Activated CD8-positive, alpha-beta T cell treated with anti-CD3 and anti-CD28 coated beads for 36 hours (primary cell): ENCODE measurements around the gene PDCL2. TPM values are rescaled to one million over a fixed set of nuclear protein-coding genes. Genes with fewer than 3 reads are reported as not detected.

ENCODE experiments used
- ATAC-seq: fragments of 200-7000 bp; cut with Tn5 transposase; one replicate; pipeline ENCODE4 v1.10.0; 2021; ENCODE audit warnings: mild to moderate bottlenecking, moderate library complexity
- CTCF ChIA-PET: fragments of 350-600 bp; sonication (Branson Sonifier 250); formaldehyde crosslinking; loops from one replicate; lab custom pipeline; 2021; ENCODE audit warnings: antibody characterized with exemption; lab: Charles Lee
- POLR2A ChIA-PET: fragments of 350-600 bp; sonication (Branson Sonifier 250); formaldehyde crosslinking; loops from one replicate; lab custom pipeline; 2021; ENCODE audit warnings: antibody characterized with exemption; lab: Charles Lee
- DNase-seq: peaks from one replicate; pipeline ENCODE4 v3.0.0-alpha.2; 2020
- H3K27ac Mint-ChIP-seq: one replicate; pipeline ENCODE4 v1.8.0; 2021; ENCODE audit warnings: mild to moderate bottlenecking, mixed read lengths
- H3K27me3 Mint-ChIP-seq: one replicate; pipeline ENCODE4 v1.8.0; 2021; ENCODE audit warnings: mixed read lengths
- H3K36me3 Mint-ChIP-seq: one replicate; pipeline ENCODE4 v1.8.0; 2021; ENCODE audit warnings: low read depth, mixed read lengths
- H3K4me1 Mint-ChIP-seq: one replicate; pipeline ENCODE4 v1.8.0; 2021; ENCODE audit warnings: low read depth, mixed read lengths
- H3K4me3 Mint-ChIP-seq: one replicate; pipeline ENCODE4 v1.8.0; 2021; ENCODE audit warnings: mild to moderate bottlenecking, moderate library complexity, mixed read lengths
- H3K9me3 Mint-ChIP-seq: one replicate; pipeline ENCODE4 v1.8.0; 2021; ENCODE audit warnings: mixed read lengths
- CTCF ChIP-seq: fragments of 200-600 bp; IDR thresholded peaks from one replicate; pipeline ENCODE4 v1.8.0; 2022; ENCODE audit warnings: antibody characterized with exemption, mild to moderate bottlenecking
- intact Hi-C: fragments of 100-400 bp; cut with micrococcal nuclease; formaldehyde crosslinking; loops from one replicate; pipeline ENCODE4 v1.10.0; 2022
- total RNA-seq, 2 experiments: library from RNA; stranded (reverse); gene quantifications; one replicate each; pipeline ENCODE4 v1.2.3, GENCODE V29; 2021

Gene PDCL2
- total RNA-seq, 2 experiments from 2014 or later, result not detected

DNA sequence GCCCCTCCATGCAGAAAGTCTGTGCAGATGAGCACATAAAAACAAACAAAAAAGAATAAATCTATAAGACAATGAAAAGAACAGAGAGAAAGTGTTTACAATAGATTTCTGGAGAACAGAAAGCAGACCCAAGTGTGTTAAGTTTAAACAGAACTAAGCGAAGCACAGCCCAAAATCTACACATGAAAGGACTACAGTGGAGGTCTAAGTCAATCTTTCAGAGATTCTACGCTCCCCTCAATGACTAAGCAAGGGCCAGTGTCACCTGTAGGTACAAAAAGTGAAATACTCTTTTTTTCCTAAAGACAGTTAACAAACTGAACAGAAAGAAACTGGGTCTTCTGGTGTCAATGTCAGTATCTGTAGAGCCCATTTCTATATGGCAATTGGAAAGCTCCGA, 63.6 kb downstream of the PDCL2 start:
- Mint-ChIP-seq H3K4me1 (peaks cover 10% of the 10 kb centered on the region), H3K4me3 (no peak overlapping the region), H3K27ac (no peak overlapping the region), H3K36me3 (peaks cover 40% of the 10 kb centered on the region), H3K27me3 (no peaks in the 10 kb centered on the region), H3K9me3 (peaks cover 22% of the 10 kb centered on the region)
- ChIA-PET POLR2A (interaction anchor here (1.1 kb wide), 1 partner anchor 21 kb away, joined by 3 read pairs; no protein-coding TSS in a partner anchor), CTCF (interaction anchor here (0.6 kb wide), 1 partner anchor 16 kb away, joined by 3 read pairs; no protein-coding TSS in a partner anchor)
- no peak for DNase-seq
- no peak for TF ChIP-seq CTCF
- no peak for ATAC-seq
- intact Hi-C loops, result no loop called here

DNA sequence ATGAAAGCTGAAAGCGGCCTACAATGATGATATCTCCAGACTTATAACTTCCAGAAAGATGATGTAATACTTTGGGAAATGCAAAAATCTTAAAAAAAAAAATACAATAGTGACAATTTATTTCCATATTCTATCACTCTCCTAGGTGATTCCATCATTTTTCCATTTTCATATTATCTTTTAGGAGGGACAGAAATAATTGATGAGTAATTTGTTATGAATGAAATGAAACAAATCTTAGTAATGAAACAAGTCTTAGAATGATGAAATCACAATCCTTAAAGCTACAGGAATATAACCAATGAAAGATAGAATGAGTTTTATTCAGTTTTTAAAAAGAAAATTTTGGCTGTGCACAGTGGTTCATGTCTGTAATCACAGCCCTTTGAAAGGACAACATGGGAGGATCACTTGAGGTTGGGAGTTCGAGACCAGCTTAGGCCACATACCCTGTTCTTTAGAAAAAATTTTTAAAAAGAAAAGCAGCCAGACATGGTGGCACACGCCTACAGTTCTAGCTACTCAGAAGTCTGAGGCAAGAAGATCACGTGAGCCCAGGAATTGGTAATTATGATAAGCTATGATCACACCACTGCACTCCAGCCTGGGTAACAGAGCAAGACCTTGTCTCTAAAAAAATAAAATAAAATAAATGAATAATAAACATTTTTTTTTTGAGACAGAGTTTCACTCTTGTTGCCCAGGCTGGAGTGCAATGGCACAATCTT, 67.0 kb downstream of the PDCL2 start:
- H3K4me1 Mint-ChIP-seq, result peaks cover 13% of the 10 kb centered on the region
- H3K36me3 Mint-ChIP-seq, result peaks cover 15% of the 10 kb centered on the region
- ChIA-PET CTCF (no interaction called here), POLR2A (no interaction called here)
- peaks cover 9% of the 10 kb centered on the region for H3K9me3 Mint-ChIP-seq
- intact Hi-C loops, result no loop called here
- no peak for TF ChIP-seq CTCF
- no peak for DNase-seq
- no peaks in the 10 kb centered on the region for H3K27me3 Mint-ChIP-seq
- H3K27ac Mint-ChIP-seq, result no peak overlapping the region
- H3K4me3 Mint-ChIP-seq, result no peak overlapping the region
- no peak for ATAC-seq

GRCh38 chr4:55518442-55518841, 73.6 kb downstream of the PDCL2 start:
- CTCF ChIA-PET, result interaction anchor here (1.0 to 1.7 kb wide), 2 partner anchors 9 to 12 kb away, joined by 3 to 4 read pairs; no protein-coding TSS in a partner anchor
- Mint-ChIP-seq H3K27ac (no peak overlapping the region), H3K4me1 (peaks cover 7% of the 10 kb centered on the region), H3K36me3 (peaks cover 14% of the 10 kb centered on the region), H3K4me3 (no peak overlapping the region), H3K9me3 (peaks cover 5% of the 10 kb centered on the region), H3K27me3 (no peaks in the 10 kb centered on the region)
- DNase-seq (no peak), ATAC-seq (no peak)
- intact Hi-C loops, result no loop called here
- POLR2A ChIA-PET, result no interaction called here
- TF ChIP-seq CTCF, result no peak

GRCh38 chr4:55517526-55518229, 74.4 kb downstream of the PDCL2 start:
- Mint-ChIP-seq H3K4me3 (no peak overlapping the region), H3K4me1 (peaks cover 7% of the 10 kb centered on the region), H3K27me3 (no peaks in the 10 kb centered on the region), H3K36me3 (peaks cover 14% of the 10 kb centered on the region), H3K27ac (no peak overlapping the region), H3K9me3 (peaks cover 5% of the 10 kb centered on the region)
- TF ChIP-seq CTCF, result no peak
- ChIA-PET CTCF (interaction anchor here (1.0 to 1.7 kb wide), 2 partner anchors 10 to 12 kb away, joined by 3 to 4 read pairs; no protein-coding TSS in a partner anchor), POLR2A (no interaction called here)
- DNase-seq (no peak), ATAC-seq (no peak)
- intact Hi-C loops, result no loop called here
